NCI-H446 treated with DMSO at 0.1 percent for 48 hours (cell line): ENCODE data around the gene ARHGAP24.
"Not testable (repeated sequence)": the region's sequence is repeated elsewhere in the genome, so short reads cannot be mapped to it uniquely, and the experiment has no call there.

Source experiments
- DNase-seq: peaks from one replicate; lab custom pipeline; 2025; lab: John Stamatoyannopoulos, UW

ARHGAP24 gene

GRCh38 chr4:85861064-85861765 is 386.3 kb downstream of the ARHGAP24 start:
- DNase-seq, result no peak

GRCh38 chr4:85862896-85863295 is 387.9 kb downstream of the ARHGAP24 start:
- no peak for DNase-seq

GRCh38 chr4:85864259-85865205 is 389.6 kb downstream of the ARHGAP24 start:
- DNase-seq, result no peak

- DNase-seq, result no peak
Observed at GRCh38 chr4:85865256-85865655, 390.3 kb downstream of the ARHGAP24 start.

- DNase-seq, result no peak
Observed at GRCh38 chr4:85866508-85866907, 391.6 kb downstream of the ARHGAP24 start.

- DNase-seq, result no peak
Observed at GRCh38 chr4:85867271-85867670, 392.3 kb downstream of the ARHGAP24 start.

GRCh38 chr4:85869181-85869580 is 394.2 kb downstream of the ARHGAP24 start:
- no peak for DNase-seq

GRCh38 chr4:85870298-85871083 is 395.5 kb downstream of the ARHGAP24 start:
- DNase-seq, result no peak

- DNase-seq, result no peak
Observed at GRCh38 chr4:85873566-85873965, 398.6 kb downstream of the ARHGAP24 start.

- no peak for DNase-seq
Observed at GRCh38 chr4:85879518-85879917, 404.6 kb downstream of the ARHGAP24 start.

- no peak for DNase-seq
Observed at GRCh38 chr4:85883180-85883579, 408.2 kb downstream of the ARHGAP24 start.

- DNase-seq, result no peak
Observed at GRCh38 chr4:85884251-85884650, 409.3 kb downstream of the ARHGAP24 start.

GRCh38 chr4:85886665-85887064 is 411.7 kb downstream of the ARHGAP24 start:
- no peak for DNase-seq

- DNase-seq, result no peak
Observed at GRCh38 chr4:85889314-85889713, 414.4 kb downstream of the ARHGAP24 start.

- no peak for DNase-seq
Observed at GRCh38 chr4:85895755-85896154, 420.8 kb downstream of the ARHGAP24 start.

GRCh38 chr4:85898231-85898630 is 423.3 kb downstream of the ARHGAP24 start:
- no peak for DNase-seq

GRCh38 chr4:85901500-85901899 is 426.6 kb downstream of the ARHGAP24 start:
- DNase-seq, result no peak

- DNase-seq, result not testable (repeated sequence)
Observed at GRCh38 chr4:85902647-85903046, 427.7 kb downstream of the ARHGAP24 start.

- no peak for DNase-seq
Observed at GRCh38 chr4:85905761-85906160, 430.8 kb downstream of the ARHGAP24 start.

GRCh38 chr4:85907001-85907400 is 432.1 kb downstream of the ARHGAP24 start:
- no peak for DNase-seq

GRCh38 chr4:85909851-85910250 is 434.9 kb downstream of the ARHGAP24 start:
- no peak for DNase-seq

- DNase-seq, result no peak
Observed at GRCh38 chr4:85910985-85911384, 436.0 kb downstream of the ARHGAP24 start.
